Erythroblast (primary cell): ENCODE results near the gene ETS1.

Source experiments
- DNase-seq, 2 experiments: peaks; one replicate each; lab custom pipeline; 2025; lab: John Stamatoyannopoulos, UW
- GATA1 ChIP-seq: IDR thresholded peaks from 2 replicates; pipeline ENCODE4 v1.6.1; 2011; ENCODE audit warnings: low read depth, mild to moderate bottlenecking, control low read depth, low read length, moderate library complexity
- POLR2A ChIP-seq: IDR thresholded peaks from 2 replicates; pipeline ENCODE4 v1.6.1; 2011; ENCODE audit warnings: mild to moderate bottlenecking, low read length

ETS1 gene

DNA sequence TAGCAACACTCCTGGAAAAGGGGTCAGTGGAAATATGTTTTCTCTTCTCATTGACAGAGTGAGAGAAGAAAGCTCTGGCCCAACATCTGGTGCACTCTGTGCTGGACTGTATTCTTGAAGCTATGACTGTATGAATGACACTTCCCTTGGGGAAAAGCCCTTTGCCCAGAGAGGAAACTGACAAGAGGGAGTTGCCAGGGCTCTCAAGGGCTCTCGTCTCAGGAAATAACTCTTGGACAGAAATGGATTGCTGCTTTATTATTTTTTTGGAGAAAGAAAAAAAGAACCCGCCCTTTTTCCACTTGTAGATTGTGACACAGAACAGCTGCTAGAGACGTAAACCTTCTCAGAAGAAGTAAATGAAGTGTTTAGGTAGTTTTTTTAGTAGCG is 11.4 kb downstream of the ETS1 start:
- no peak for DNase-seq
- TF ChIP-seq GATA1 = no peak
- TF ChIP-seq POLR2A = no peak

DNA sequence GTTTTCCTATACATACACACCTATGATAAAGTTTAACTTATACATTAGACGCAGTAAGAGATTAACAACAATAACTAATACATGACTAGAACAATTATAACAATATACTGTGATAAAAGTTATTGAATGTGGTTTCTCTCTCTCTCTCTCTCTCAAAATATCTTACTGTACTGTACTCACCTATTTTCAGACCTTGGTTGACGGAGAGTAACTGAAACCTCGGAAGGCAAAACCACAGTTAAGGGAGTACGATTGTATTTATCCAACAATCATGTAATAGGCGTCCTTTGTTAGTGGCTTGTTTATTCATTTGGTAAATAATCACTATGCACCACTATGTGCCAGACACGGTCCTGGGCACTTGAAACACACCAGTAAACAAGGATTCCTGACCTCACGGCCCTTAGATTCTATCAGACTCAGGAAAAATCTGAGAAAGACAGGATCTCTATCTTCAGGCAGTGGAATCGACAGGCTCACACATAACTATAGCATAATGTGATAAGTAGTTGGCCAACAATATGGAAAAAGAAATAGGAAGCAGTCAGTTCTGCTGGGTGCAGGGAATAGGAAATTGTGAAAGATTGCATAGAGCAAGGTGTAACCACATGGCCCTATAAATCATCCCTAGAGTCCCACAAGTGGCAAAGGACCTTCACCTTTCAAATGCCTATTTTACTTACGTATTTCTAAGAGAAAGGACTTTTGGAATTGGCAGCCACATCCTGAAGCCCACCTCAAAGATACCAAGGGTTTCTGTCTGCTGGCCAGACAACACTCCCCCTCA is 12.0 kb downstream of the ETS1 start:
- TF ChIP-seq POLR2A (no peak), GATA1 (no peak)
- DNase-seq = no peak

DNA sequence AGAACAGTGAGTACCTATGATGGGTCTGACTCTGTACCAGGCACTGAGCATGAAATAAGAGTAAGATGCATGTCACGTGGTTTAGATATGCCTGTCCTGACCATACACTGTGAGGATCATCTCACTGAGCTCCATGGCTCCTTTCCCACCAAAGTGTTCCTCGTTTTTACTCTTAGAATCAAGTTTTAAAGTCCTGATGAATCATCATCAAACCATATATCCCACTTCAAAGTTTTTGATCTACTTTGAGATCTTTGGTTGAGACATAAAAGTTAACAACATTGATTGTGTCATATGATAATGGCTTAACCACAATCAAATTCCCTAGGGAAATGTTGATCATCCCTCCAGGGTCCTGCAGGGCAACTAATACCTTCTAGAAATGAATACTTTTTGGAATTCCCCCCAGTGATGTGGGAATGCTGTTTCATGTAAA is 12.8 kb downstream of the ETS1 start:
- TF ChIP-seq GATA1 (no peak), POLR2A (no peak)
- no peak for DNase-seq

DNA sequence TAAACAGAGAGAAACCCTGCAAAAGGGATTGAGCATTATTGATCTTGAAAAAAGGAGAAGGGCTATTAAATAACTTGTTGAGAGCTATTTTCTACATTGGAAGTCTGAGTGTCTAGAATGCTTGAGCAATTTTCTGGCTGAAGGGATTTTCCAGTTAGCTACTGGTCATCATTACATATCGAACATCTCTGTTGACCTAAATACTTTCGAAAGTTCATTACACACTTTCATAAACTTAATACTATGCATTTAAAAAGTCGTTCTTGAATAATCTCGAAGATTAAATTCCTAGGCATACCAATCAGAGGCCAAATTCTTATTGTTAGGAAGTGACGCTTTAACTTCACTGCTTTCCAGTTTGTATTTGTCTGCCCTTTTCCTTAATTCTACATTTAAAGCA is 13.7 kb downstream of the ETS1 start:
- DNase-seq = no peak
- TF ChIP-seq GATA1 (no peak), POLR2A (no peak)

DNA sequence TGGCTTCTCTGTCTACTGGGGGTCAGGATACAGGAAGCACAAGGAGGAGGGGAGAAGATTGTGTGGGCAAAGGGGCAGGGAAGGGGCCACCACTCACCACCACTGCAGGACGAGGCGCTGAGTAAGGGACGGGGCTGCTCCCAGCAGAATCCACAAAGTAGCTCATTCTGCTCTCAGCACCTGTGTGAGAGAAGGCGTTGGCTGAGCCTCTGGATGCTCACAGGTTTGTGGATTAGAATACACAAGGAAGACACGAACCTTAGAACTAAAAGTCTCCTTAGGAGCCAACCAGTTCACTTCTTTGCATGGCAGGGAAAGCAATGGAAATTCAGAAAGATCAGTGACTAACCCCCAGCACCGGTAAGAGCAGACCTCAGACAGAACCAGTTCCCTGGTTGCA is 14.4 kb downstream of the ETS1 start:
- no peak for TF ChIP-seq GATA1
- TF ChIP-seq POLR2A = no peak
- DNase-seq = no peak

DNA sequence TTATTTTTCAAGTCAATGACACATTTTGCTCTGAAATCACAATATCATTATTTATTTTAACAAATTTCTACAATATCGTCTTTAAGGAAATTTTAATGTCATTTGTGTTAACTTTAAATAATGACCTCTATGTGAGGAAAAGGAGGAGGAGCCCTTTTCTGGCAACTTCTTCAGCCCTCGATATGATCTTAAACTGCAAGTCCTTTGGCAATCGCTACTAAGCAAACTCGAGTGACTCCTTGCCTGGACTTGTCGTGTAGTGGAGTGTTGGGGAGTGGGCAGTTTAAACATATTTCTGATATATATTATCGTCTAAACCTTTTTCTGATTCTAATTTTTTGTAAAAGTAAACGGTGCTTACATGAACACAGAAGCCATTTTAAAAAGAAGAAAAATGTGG is 16.7 kb downstream of the ETS1 start:
- no peak for DNase-seq

DNA sequence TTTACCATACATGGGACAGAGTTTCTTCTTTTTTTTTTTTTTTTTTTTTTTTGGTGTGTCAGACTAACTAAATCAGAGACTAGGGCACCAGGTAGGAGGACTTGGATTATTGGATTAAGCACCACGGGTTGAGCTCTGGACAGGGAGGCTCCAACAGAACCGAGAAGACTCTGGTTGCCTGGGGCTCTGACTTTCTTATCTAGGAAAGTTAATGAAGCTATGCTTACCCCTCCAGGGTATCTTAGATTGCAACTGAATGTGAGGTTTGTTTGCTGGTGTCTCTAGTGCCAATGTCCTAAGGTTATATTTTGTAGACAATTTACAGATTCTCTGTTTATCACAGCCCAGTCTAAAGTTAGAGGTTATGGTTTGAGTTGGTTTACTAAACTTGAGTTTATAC is 18.1 kb downstream of the ETS1 start:
- no peak for DNase-seq
- no peak for TF ChIP-seq POLR2A

More for the DNA sequence above, 16.7 kb downstream of the ETS1 start:
- TF ChIP-seq GATA1 (no peak), POLR2A (no peak)

DNA sequence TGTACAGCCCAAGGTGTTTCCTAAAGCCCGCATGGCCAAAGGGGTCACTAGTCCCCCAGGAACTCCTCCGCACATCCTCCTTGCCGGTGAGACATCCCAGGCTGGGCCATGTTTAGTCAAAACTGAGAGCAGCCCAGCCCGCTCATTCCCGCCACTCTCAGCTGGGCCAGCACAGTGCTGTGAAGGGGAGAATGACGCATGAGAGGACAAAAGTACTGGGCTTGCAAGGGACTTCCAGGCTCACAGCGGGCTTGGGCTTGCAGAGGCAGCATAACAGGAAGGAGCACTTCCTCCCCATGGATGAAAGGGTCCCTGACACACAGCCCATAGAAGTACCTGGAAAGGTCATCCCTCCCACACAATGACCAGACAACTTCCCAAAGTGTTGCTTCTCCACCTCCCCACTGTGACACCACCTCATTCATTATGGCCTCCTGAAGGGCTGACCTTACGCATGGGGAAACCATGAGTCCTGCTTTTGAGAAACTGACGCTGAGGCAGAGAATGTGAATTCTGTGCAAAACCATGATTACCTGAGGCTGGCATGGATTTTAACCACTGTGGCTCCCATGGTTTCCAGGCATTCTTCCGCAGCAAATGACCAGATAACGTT is 19.1 kb downstream of the ETS1 start:
- DNase-seq = no peak
- TF ChIP-seq POLR2A (no peak), GATA1 (no peak)

DNA sequence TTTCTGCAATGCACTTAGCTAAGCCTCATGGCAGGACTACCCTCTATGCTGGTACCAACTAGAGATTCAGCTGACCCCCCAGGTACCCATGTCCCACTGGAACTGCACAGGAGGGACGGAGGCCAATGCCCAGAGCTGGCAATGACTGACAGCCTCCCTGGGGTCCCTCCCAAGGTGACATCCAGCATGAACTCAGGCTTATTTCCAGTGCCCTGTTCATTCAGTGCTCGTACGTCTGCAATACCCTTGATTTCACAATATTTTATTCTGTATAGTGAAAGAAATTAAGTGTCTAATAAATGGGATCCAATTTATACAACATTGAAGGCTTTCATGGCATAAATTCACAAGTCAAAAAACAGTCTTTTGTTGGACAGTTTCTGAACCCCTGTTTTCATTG is 20.2 kb downstream of the ETS1 start:
- TF ChIP-seq GATA1 = no peak
- TF ChIP-seq POLR2A = no peak
- no peak for DNase-seq

DNA sequence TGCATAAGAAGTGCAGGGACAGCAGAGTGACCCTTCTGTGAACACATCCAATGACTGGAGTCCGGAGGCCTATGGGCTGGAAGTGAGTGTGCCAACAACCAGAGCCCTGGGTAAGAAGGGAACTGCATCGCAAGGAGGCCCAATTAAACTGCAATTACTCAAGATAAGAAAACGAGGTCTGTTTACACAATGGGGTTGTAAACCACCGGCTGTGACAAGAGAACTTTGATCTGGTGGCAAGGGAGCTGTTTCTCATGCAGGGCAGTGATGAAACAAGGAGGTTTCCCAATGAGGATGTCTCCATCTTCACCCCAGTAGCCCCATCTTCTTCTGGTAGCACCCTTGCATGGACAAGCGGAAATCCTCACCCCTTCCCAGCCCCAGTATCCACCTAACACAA is 21.5 kb downstream of the ETS1 start:
- TF ChIP-seq POLR2A (no peak), GATA1 (no peak)
- DNase-seq = no peak

DNA sequence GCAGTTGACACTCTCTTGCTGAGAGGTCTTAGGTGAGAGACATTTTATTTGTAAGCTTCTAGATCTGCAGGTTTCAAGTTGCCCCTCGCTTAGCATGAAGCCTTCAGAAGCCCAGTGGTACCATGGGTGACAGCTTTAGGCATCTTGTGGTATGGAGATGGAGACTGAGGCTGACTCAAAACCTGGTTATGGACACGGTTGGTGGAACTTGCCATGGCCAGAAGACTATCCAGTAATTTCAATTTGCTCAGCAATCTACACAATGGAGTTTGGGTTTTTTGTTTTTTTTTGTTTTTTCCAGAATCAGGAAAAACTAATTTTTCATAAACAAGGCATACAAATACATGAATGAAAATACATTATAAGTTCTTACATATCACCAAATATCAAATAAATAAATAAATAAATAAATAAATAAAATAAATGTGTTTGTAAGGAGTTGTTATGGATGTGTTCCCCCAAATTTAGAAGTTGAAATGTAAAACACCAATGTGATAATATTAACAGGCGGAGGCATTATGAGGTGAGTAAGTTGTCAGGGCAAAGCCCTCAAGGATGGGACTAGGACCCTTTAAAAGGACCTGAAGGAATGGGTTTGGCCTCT is 22.6 kb downstream of the ETS1 start:
- DNase-seq = no peak
- TF ChIP-seq POLR2A (no peak), GATA1 (no peak)

DNA sequence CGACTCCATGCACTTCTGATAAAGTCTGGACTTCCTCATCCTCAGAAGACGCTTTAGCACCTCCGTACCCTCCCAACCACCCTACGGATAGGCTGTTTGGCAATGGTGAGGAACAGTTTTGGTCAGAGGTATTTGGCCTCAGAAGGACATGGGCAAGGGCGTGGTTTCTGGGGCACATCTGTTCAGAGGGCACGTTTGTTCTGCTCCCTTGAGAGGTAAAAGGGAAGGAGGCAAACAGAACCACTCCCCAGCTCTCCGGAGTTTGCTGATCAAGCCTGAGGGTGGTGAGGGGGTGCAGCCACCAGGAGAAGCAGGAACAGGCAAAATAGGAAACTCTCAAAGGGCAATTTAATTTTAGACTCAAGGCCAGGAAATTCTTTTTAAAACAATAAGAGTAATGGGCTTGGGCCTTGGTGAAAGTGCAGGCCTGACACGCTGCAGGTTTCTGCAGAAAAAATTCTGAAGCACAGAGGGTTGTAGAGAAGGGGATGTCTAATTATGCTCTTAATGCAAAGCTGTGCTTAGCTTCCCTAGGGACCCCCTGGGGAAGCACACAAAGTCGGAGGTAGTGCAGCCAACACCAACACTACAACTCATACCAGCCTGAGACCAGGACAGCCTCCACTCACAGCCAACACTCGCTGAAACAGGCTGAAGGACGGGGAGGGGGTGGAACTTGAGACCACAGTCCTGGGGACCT is 23.3 kb downstream of the ETS1 start:
- DNase-seq = no peak
- no peak for TF ChIP-seq POLR2A
- no peak for TF ChIP-seq GATA1

DNA sequence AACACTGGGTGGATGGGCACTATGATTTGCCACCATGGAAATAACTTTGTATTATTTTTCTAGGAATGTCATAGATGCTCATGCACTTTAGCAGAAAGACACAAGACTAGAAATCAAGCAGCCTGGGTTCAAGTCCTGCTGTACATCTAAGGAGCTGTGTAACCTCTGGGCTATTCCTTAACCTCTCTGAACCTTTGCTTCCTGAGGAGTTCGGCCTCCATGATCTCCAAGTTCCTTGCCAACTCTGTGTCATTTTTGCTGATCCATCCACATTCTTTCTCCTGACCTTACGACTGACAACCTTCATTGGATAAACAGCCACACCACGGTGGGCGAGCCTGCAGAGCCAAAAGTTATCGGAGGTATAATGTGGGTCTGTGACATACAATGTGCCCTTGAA is 24.1 kb downstream of the ETS1 start:
- no peak for DNase-seq
- TF ChIP-seq POLR2A = no peak
- no peak for TF ChIP-seq GATA1

DNA sequence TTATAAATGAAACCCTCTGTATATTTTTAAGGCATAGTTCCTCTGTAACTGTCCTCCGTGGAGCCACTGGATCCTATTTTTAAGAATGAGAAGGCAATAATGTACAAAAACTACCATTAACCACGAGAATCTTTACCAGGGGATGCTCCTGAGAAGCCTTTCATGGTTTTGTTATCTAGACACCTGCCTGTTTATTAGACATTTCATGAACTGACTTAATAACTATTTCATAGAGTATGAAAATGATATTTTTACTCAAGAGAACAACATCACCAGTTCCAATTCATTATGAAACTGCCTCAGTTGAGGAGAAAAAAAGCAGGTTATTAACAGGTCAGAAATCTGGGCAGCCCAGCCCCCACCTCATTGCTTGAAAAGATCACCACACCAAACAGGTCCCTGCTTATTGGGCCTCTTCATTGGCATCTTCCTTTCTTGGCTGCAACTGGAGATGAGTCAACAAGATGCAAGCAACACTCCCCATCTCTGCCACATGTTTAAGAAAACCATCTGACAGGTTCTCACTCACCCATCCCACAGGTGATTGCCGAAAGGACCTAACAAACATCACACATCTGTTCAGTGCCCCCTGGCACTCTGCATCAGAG is 27.8 kb downstream of the ETS1 start:
- no peak for TF ChIP-seq GATA1
- TF ChIP-seq POLR2A = no peak
- DNase-seq = no peak
